Ecto neural progenitor cell (in vitro differentiated cells): Measurements from ENCODE around the gene OTOP3.

Experiments used
- DNase-seq: peaks from one replicate; pipeline ENCODE4 v3.0.0-alpha.2; 2018; ENCODE audit warnings: low spot score

OTOP3 gene

DNA sequence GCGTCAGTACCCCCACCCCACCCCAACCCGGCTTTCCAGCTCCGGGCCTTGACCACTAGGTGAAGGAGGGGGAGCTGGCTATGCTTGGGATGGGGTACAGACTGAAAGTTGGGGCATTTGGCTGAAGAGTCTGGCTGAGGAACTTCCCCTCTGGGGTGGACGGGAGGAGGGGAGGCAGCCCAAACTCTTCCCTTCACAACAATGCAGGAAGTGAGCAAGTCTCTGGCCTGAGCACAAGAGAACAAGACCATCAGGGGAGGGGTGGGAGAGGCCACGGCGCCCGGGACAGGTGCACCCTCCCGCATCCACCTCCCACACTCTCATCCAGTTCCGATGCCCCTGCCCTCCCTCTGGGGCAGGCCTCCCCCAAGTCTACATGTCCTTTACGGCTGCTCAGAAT is 18.3 kb upstream of the OTOP3 start:
- no peak for DNase-seq

DNA sequence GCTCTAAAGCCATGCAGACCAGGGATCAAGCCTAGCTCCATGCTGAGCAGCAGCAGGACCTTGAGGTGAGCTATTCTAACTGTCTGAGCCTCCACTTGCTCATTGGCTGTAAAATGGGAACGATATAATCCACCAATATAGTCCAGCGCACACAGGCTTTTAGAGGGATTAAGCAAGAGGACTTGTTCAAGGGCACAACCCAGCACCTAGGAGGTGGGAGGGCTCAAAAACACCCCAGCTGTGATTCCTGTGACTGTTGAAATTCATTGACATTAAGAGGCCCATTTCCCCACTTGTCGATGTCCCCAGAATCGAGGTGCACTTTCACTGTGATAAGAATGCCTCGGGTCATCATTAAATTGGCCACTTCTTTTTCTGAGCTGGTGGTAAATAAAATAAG is 16.8 kb upstream of the OTOP3 start:
- no peak for DNase-seq

DNA sequence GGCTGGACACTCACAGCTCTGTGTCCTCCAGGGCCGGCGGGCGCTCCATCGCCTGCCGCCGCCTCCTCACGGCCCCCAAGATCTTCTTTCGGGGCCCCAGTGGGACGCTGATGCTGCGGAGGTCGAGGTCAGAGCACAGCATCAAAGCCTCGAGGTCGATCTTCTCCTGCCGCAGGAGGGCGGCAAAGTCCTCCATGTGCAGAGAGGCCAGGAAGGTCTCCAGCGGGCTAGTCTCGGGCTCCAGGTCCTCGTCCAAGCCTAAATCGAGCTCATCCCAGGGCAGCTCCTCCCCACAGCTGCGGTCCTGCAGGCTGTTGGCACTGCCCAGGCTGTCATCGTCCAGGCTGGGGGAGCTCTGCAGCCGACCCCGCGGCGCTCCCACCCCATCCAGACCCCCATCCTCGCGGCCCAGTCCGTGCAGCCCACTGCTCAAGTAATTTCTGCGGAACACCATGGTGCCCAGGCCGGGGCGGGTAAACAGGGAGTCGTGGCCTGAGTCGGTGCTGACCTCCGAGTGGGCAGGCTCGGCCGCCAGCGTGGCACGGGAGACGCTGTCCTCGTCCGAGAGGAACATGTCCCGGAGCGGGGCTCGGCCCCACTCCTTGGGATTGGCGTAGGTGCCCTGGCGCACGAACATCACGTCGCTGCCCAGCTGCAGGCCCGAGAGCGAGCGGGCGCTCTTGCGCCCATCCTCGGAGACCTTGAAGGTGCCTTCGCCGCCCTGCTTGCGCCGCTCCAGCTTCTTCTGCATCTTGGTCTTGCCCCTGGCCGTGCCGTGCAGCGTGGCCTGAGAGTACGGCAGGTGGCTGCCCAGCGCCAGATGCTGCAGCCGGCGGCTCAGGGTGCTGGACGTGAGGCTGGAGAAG is 16.0 kb upstream of the OTOP3 start:
- DNase-seq = no peak

DNA sequence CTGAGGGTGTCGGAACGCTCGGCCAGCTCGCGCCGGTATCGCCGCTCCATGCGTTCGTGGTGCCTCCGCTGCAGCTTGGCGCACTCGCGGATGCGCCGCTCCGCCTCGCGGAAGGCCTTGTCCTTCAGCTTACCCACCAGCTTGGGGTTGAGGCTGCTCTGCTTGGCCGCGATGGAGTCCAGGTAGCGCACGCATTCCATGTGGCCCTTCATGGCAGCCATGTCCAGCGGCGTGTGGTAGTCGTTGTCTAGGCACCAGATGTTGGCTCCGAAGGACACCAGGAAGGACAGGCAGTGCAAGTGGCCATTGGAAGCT is 15.4 kb upstream of the OTOP3 start:
- no peak for DNase-seq

DNA sequence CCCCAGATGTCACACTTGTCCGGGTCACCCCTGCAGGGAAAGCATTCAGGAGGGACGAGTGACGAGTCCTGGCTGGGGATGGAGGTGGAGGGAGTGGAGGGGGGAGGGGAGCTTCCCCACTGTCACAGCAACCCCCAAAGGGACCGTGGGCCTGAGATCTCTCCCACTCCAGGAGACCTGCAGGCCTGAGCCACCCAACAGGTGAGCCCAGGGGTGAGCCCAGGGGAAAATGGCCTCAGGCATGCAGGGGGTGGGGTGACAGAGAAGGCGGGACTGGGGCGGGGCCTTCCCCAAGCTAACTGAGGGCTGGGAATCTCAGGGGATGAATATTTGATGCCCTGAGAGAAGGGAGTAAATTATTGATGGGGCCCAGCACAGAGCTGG is 15.1 kb upstream of the OTOP3 start:
- DNase-seq = no peak

DNA sequence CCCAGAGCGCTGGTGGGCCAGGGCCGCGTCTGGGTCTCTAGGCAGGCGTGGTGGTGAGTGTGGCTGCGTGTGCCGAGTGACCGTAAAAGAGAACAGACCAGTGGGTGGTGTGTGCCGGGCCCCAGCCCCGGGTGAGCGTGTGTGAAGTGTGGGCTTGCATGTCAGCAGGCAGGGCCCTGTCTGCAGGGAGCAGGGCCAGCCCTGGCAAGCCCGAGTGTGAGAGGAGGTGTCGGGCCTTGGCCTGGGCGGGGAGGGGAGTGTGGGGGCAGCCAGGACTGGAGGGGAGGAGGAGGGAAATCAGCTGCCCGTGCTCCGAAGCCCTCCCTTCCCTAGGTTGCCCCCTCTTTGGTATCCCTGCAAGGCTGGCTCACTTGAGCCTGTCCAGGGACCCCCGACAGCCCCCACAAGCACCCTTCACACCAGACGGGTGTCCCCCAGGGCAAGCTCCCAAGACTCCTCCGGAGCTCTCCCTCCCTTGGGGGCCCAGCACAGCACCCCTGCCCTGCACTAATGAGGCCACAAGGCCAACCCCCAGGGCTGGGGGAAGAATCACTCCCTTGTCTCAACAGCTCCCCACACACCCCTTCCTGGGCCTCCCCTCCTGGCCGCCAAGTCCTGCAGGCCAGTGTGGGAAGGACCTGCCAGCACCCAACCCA is 14.5 kb upstream of the OTOP3 start:
- DNase-seq = no peak

DNA sequence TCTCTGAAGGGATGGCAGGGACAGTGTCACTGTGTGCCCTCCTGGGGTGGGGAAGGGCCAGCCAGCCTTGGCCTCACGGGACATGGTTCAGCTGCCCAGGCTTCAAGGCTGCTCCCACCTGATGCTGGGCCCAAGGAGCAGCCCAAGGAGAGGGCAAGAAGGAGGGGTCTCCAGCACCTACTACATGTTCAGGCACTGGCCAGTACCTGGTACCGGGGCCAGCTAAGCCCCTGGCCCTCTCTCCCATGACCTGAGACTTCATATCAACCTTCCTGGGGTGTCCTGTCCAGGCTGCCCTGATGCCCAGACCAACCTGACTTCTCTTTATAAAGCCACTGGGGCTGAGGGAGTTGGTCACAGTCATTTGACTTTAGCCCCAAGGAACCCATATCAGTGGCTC is 13.9 kb upstream of the OTOP3 start:
- no peak for DNase-seq

DNA sequence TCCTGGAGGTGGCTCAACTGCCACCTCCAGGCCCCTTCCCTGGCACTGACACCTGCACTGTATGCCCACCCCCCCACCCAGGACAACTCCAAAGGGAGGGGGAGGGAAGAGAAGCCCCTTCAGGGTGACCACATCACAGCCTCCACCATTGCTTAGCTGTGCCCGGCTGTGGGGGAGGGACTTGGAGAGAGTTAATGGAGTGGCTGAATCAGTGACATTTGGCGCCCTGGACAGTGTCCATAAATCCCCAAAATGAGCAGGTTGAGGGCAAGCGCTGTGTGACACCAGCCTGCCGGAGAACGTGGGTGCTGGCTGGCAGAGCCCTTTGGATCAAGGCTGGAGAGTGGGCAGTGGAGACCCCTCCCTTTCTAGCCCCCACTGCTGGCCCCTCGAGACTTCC is 13.5 kb upstream of the OTOP3 start:
- DNase-seq = no peak

DNA sequence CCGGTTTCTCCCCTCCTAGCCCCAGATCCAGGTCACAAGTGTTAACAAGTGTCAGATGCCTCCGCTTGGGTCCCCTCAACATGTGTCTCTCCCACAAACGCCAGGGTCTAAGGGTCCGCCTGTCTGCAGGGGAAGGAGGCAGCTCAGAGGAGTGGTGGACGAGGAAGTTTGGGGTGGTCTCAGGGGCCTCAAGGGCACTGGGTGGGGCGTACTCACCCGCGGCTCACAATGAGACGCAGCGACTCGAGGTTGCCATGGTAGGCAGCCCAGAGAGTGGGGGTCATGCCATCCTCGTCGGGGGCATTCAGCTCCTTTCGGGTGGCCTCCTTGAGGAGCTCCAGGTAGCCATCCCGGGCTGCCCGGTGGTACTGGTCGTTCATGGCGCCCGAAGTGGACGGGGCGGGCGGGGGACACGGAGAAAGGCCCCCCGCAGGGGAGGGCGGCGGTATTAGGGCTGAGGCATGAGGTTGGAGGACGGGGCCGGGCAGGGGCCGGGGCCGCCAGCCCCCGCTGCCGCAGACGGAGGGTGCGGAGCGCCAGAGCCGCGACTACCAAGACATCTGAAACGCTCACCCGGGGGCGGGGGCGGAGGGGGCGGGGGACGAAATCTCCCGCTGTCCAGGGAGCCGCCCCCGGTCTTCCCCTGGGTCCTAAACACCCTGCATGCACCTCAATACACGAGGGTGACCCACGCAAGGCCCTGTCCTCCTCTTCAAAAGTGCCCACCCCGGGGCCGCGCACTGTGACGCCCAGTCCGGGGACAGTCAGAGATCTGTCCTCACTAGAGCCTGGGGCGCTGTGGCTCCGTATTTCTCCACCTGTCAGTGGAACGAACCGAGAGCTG is 12.8 kb upstream of the OTOP3 start, which contains the start of gene USH1G:
TSS of gene USH1G (minus strand) at position 562 of the 844 bp plus-strand sequence. CDS start at position 380, 182 bp downstream.
- peak; percentile 66 for DNase-seq

DNA sequence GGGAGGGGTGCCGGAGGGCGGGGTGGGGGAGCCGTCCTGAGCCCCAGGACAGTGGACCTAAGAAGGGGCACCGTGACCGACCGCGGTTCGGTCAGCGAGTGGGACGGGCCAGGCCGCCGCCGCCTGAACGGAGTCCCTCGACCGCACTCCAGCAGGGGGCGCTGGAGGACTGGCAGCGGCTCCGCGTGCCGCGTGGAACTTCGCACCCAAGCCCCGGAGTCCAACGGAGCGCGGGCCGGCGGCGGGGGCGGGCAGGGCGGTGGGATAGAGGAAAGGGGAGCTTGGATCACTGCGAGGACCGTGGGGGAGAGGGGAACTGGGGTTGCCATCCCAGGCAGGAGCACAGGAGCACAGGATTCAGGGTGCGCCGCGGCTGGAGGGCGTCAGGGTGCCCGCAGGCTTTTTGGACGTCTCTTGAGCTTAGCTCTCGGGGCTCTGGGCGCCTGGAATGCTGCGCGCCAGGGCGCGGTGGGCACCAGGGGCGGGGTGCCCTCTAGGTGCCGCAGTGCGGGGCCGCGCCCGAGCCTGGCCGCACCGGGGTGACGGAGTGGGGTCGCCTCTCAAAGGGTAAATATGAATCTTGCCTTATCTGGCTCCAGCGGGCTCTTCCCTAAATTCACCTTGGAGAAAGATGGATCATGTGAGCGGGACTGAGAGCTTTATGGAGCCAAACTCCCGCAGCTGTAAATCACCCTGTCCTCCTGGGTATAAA is 12.0 kb upstream of the OTOP3 start:
- peak; percentile 91 for DNase-seq

DNA sequence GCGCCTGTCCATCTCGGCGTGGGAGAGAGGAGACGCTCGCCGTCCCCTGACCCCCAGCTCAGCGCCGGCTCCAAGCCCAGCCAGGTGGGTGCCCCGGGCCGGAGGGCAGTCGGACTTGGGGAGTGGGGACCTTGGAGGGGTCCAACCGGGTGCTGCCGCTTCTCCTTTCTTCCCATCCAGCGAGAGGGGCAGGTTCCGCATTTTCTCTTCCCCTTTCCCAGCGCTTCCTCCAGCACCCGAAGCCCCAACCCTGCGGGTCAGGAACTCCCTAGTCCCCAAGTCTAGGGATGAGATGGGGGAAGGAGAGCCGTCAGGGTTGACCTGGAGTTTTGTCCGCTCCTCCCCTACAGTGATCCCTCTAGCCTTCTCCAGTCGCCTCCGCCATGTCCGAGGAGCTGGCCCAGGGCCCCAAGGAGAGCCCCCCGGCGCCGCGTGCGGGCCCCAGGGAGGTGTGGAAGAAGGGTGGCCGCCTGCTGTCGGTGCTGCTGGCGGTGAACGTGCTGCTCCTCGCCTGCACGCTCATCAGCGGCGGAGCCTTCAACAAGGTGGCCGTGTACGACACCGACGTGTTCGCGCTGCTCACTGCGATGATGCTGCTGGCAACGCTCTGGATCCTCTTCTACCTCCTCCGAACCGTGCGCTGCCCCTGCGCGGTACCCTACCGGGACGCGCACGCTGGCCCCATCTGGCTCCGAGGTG is 11.3 kb upstream of the OTOP3 start, which contains the start of gene OTOP2:
TSS of gene OTOP2 (plus strand) at position 24 of the 699 bp plus-strand sequence. CDS start at position 384, 360 bp downstream.
- DNase-seq = no peak

DNA sequence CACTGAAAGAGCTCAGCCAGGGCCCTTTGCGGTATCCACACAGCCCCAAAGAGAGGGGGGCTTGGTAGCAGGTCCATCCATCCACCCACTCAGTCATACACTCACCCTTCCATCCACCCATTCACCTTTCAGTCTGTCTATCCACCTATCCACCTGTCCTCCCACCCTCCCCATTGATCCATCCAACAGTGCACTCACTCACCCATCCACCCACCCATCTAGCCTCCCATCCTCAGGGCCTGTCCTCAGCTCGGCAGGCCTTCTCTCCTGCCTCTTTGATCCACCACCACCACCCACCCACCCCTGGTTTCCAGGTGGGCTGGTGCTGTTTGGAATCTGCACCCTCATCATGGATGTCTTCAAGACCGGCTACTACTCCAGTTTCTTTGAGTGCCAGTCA is 10.5 kb upstream of the OTOP3 start:
- DNase-seq = no peak

DNA sequence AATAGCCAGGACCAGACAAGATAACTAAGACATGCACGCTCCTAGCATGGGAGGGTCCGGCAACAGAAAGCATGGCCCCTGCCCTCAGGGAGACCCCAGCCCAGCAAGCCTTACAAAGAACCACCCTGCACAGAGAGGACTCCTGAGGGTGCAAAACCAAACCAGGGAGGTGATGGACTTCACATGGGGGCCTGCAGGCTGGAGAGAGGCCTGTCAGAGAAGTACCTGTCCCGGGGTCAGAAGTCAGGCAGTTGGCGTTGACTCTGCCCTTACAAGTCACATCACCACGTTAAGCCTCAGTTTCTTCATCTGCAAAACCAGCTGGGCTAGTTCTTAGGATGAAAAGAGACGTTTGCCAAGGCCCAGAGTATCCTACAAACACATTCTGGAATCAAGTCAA is 6.9 kb upstream of the OTOP3 start:
- no peak for DNase-seq

DNA sequence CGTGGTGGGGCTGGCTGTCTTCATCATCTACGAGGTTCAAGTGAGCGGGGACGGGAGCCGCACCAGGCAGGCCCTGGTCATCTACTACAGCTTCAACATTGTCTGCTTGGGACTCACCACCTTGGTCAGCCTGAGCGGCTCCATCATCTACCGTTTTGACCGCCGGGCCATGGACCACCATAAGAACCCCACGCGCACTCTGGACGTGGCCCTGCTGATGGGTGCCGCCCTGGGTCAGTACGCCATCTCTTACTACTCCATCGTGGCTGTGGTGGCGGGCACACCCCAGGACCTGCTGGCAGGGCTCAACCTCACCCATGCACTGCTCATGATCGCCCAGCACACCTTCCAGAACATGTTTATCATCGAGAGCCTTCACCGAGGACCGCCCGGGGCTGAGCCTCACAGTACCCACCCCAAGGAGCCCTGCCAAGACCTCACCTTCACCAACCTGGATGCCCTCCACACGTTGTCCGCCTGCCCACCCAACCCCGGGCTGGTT is 5.1 kb upstream of the OTOP3 start:
- no peak for DNase-seq

DNA sequence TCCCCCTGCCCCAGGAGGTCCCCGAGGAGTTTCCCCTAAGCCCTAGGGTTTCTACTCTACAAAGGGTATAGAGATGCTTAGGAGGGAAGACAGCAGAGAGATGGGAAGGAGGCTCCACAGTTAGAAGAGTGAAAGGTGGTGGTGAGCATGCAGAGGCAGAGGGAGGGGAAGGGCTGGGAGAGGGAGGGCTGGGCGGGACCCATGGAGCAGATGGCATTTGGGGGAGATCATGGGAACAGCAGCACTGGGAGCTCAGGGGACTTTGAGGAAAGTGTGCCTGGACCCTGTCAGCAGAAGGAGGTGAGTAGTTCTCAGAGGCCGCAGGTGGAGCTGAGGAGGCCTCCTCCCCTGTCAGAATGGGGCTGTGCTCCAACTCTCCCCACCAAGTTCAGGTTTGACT is 650 bp upstream of the OTOP3 start:
- no peak for DNase-seq

DNA sequence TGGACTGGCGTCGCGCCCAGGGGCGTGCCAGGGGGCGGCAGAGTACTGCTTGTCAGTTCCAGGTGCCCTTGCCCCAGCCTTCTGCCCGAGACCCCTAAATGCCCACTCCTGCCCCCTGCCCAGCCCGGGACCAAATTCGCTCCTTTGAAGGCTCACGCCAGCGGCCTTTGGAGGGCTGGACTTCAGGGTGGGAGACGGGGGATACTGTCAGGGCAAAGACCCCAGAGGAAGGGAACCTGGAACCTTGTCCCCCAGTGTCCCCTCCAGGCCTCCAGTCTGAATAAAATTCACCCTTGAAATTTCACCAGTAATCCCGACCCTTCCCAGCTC is 737 bp downstream of the OTOP3 start:
- no peak for DNase-seq

DNA sequence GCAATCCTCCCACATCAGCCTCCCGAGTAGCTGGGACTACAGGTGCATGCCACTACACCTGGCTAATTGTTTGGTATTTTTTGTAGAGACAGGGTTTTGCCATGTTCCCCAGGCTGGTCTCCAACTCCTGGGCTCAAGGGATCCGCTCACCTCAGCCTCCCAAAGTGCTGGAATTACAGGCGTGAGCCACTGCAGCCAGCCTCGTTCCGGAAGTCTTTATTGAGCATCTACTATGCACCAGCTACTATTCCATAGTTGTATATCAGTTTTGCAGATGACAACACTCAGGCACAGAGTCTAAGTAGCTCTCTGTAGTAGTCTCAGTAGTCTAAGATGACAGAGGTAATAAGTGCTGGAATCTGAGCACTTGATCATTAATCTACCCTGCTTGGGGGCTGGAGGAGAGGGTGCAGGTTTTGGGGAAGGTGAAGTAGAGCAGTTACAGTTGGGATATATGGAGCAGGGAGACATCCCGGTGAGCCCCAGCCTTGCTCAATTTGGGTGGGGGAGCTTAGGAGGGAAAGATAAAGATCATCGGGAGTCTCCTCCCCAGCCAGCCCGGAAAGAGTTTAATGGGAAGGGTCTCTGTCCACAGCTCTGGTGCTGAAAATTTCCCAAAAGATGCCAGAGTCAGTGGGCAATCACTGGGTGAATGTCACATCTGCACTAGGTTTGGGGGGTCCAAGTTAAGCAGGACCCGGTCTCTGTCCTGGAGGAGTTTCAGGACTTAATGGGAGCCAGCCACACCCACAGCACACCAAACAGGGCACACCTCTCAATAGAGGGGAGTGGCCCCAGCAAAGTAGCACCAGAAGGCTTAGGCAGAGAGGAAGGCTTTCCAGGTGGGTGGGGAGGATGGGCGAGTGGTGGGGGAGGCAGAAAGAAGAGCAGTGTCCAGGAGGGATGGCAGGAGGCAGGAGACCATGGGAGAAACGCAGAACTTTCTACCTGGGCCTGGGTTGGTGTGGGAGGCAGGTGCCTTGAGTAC is 1.7 kb downstream of the OTOP3 start:
- DNase-seq = no peak

DNA sequence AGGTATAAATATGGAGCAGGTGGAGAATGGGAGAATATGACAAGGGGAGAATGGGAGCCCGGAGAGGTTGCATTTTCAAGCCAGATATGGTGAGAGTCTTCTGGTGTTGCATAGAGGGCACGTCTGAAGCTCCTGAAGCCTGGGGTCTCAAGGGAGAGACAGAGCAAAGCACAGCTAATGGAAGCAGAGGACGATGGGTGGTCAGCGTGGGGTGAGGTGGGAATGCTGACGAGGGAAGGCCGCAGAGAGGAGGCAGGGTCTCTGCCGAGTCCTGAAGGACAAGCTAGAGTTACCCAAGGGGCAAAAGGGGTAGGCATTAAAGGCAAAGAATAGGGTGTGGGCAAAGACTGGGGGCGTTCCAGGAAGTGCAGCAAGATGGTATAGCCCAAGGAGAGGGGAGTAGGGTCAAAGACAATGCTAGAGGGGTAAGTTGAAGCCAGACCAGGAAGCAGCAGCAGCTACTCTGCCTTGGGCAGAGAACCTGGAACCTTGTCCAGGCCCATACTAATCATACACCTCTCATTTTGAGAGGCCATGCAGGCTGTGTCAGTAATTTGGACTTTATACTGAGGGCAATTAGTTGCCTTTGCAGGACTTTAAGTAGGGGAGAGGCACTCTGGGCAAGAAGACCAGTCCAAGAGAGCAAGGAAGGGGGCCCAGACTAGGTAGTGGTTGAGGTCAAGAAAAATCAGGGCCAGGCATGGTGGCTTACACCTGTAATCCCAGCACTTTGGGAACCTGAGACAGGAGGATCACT is 2.7 kb downstream of the OTOP3 start:
- DNase-seq = no peak

DNA sequence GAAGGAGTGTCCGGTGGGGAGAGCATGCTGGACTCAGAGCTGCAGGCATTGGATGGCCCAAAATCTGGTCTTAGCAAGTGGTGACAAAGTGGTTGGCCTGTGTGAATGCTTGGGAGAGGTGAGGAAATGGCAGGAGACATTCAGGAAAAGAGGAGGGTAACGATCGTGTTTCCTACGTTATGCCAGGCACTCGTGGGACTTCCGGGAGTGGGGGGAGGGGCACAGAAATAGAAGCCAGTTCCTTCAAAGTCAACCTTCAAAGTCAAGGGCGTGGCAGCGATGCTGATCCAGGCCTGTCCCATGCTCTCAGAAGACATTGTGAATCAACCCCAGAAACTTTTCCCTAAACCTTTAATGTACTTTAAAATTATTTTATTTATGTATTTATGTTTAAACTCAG is 3.8 kb downstream of the OTOP3 start:
- DNase-seq = no peak
